D341Med (cell line): ENCODE measurements around the gene PJA2.
"Not testable (repeated sequence)": the region's sequence is repeated elsewhere in the genome, so short reads cannot be mapped to it uniquely, and the experiment has no call there.

Experiments used
- DNase-seq: peaks from one replicate; pipeline ENCODE4 v3.0.0; 2012; ENCODE audit warnings: low spot score

PJA2 gene

DNA sequence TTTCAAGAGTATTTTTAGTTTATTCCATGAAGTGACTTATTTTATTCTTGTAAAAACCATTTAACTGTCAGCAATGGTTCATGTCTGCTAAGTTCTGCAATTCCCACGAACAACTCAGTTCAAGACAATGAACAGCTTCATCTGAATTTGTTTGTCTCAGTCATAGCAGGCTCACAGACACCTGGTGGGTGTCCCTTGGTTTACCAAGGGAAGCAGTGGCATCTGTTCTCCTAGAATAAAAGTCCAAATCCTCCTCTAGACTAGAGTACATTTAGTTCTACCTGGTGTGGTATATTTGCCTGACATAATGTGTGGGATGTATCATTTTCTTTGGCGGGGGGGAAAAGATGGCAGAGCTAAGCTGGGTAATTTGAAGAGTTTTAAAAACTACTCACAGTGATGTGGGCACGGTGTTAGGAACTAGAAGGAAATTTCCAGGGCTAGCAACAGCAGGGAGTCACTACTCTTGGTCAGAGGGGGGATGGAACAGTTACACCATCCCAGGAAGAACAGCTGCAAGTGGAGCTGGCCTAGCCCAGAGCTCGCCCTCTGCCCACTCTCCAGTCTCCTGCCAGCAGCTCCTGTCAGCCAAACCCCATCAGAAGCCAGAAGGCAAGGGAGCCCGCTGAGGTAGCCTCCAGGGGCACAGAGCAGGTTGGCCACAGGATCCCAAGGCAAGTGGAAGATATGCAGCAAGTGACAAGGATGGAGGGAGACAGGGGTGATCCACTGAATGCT lies 100.3 kb downstream of the PJA2 start:
- DNase-seq, result no peak

DNA sequence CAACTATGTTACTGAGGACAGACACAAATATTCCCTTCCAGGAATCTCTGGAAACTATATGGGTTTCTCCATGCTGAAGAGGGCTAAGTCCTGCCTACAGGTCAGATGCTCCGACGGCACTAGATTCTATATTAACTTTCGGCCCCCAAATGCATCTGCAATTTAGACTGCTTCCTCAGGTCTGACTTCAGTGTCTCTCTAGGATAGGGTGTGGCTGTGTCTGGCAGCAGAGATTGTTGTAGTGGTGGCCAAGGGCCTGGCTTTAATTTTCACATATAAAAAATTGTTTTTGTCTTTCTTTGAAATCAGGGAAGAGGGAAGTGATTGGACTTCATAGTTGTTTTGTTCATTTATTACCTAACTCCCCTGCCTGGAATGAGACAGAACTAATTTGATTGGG lies 101.8 kb downstream of the PJA2 start:
- no peak for DNase-seq

DNA sequence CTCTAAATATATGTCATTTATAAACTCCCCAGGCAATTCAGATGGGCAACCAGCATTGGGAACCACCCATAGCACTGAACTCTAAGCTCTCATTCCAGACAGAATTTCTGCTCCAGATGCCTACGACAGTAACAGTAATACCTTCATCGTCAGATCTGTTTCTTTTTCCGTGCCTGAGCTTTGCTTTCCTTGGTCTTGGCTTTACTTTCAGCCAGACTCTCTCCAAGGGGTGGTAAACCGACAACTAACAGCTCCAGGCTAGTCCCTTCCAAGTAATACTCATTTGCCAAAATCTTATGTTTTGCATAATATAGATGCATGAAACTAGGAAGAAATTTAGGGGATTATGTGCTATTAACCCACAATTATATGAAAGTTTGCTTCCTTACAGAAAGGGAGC lies 102.3 kb downstream of the PJA2 start:
- DNase-seq, result no peak

DNA sequence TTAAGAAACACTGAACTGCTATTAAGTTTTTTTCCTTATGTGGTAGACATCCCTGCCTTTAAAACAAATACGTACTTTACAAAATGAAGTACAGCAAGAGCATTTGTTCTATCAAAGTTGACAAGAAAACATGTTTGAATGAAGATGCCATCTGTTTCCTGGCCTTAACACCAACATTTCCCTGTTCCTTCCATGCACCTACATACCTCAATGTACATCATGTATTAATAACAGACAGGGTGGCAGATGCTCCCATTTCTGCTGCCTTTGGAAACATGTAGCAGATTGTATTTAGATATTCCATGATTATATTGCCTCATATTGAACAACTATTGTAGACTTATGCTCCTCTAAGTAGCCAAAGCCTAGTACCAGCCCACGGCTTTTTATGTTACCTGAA lies 104.4 kb downstream of the PJA2 start:
- no peak for DNase-seq

DNA sequence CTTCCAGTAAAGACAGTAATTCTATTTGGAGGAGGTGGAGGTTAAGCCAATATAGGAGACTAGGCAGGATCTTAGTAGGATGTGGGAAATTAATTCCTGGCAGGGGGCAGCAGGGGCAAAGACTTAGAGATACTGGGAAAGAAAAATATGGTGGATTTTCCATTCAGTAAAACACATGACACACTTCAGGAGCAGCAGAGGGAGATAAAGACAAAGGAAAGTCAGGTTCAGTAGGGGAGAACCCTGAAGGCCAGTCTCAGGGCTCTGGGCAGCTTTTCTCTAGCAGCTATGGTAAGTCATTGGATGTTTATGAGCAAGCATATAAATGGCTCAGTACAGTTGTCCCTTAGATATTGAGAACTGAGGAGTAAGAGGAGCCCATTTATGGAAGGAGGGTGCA lies 105.5 kb downstream of the PJA2 start:
- no peak for DNase-seq

DNA sequence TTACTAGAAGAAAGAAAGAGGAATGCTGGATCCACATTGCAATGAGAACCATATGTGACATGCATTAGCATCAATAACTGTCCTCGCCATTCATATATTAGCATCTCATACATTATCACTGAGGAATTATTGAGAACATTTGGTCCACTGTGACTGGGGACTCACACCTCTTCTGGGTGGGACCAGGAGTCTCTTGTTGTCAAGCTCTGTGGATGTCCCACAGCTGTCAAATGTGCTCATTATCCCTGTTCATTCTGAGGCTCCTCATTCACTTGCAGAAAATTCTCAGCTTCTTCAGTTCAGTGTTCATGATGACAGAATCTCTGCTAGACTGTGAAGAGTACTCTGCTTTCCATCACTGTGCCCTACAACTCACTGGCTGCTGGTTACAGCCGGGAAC lies 109.4 kb downstream of the PJA2 start:
- DNase-seq, result no peak

DNA sequence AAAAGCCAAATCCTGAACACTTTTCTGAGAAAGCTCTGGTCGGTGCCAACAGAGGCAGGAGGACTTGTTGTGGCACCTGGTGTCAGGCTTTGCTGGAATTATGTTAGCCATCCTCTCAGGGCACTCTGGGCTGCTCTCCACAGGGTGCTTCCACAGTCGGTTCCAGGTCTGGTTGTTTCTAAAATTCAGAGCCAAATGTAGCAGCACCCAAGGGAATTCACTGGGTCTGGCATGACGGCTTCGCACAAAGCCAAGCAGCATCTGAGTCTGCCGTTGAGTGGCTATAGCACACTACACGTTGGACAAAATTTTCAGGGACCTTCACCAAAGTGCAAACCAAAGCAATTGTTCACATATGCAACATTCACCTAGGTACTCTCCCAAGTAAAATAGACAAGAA lies 110.2 kb downstream of the PJA2 start:
- no peak for DNase-seq

DNA sequence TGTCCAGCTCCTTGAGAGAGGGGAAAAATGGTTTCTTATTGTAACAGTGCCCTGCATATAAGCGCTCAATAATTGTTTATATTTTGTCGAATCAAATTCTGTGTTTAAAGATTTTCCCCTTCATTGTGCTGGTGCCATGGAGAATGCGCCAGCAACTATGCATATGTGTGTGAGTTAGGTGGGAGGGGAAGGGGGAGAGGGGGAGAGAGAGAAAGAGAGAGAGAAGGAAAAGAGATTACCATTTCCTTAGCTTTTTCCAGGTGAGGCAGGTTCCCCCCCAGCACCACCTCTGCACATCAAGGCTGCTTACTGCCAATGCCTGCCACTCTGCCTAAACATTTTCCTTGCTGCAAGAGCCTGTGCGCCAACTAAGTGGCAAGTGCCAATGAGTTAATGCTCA lies 111.0 kb downstream of the PJA2 start:
- no peak for DNase-seq

DNA sequence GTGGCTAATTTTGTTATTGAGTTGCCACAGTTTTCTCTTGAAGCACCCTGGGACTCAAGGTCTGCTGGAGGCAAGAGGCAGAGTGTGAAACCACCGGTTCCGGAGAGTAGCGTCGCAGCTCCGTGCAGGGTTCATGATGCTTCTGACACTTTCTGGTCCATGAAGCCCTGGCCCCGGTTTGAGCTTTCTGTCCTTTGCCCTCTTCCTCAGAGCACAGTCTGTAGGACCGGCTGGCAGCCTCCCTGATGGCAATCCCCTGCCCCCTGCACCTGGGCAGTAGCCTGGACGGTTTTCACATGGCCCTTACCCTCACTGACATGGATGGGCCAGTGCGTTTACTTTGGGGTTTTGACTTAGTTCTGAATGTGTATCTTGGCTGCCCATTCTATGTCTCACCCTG lies 111.9 kb downstream of the PJA2 start:
- DNase-seq, result no peak

DNA sequence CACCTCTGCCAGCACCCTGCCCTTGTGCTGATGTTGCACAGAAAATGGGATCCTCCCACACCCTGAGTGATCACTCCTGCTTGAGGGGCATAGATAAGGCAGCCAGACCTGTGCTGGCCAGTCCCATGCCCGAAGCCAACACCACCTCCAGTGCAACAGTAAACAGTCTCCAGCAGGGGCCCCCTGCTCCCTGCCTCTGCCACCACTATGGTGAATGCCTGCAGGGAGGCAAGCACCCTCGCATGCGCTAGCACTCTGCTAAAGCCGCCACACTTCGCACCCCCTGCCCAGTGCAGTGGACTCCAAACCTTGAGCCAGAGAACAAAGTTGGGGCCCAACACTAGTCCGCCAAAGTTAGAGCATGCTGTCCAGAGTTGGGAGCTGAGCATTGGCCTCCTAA lies 118.7 kb downstream of the PJA2 start:
- no peak for DNase-seq

DNA sequence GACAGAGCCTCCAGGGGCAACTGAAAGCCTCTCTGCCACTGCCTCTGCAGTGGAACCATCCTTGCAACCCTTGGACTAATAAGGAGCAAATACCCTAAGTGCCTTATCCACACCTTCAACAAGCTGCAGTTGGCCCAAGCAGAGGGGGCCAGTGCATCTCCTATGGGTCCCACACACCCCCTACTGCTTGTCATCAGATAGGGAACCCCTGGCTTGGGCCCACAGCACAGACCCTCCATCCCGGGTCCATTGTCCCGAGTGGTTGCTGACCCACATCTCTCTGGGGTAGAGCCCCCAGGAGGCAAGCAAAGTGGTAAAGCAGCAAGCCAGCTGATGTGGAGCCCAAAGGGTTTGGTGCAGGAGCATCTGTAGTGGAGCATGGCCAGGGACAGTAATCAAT lies 119.5 kb downstream of the PJA2 start:
- no peak for DNase-seq

DNA sequence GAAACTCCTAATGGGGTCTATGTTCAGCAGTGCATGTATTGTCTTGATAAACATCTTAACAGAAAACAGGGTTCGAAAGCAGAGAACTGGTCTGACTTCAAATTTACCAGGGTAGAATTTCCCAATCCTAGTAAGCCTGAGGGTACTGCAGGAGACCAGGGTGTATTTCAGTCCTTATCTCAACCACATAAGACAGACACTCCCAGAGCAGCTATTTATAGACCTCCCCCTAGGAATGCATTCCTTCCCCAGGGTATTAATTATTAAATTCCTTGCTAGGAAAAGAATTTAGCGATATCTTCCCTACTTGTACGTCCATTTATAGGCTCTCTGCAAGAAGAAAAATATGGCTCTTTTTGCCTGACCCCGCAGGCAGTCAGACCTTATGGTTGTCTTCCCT lies 123.1 kb downstream of the PJA2 start:
- not testable (repeated sequence) for DNase-seq
